GOT3 (cell line): ENCODE measurements around the gene CFL1.
"Not testable (repeated sequence)": the region's sequence is repeated elsewhere in the genome, so short reads cannot be mapped to it uniquely, and the experiment has no call there.

Source experiments
- DNase-seq: peaks from one replicate; lab custom pipeline; 2025; ENCODE audit warnings: mixed read lengths; lab: John Stamatoyannopoulos, UW

CFL1 gene

DNA sequence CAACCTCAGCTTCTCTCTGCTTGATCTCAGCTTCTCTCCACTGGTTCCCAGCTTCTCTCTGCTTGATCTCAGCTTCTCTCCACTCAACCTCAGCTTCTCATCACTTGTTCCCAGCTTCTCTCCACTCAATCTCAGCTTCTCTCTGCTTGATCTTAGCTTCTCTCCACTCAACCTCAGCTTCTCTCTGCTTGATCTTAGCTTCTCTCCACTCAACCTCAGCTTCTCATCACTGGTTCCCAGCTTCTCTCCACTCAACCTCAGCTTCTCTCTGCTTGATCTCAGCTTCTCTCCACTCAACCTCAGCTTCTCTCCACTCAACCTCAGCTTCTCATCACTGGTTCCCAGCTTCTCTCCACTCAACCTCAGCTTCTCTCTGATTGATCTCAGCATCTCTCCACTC is 25.7 kb downstream of the CFL1 start:
- DNase-seq, result not testable (repeated sequence)

DNA sequence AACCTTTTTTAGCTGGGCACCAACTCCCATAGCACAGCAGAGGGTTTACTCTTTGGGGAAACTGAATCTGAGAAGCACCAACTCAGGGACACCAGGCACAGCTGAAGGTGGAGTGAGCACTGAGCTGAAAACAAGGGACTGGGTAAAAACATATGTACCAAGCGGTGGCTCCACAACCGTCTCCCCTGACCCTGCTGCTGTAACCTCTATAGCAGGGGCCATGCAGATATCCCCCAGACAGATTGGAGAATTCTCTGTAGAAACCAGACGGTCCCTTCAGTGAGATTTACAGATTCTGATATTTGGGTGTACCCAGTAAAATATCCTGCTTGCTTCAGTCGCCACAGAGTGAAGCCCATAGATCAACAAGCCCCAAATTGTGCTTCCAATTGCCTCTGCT is 28.5 kb downstream of the CFL1 start:
- no peak for DNase-seq

GRCh38 chr11:65826984-65827735 is 30.8 kb downstream of the CFL1 start:
- no peak for DNase-seq

- no peak for DNase-seq
Measured at GRCh38 chr11:65822776-65823528, 35.0 kb downstream of the CFL1 start.

- DNase-seq, result no peak
Measured at GRCh38 chr11:65821107-65821506, 36.9 kb downstream of the CFL1 start.

DNA sequence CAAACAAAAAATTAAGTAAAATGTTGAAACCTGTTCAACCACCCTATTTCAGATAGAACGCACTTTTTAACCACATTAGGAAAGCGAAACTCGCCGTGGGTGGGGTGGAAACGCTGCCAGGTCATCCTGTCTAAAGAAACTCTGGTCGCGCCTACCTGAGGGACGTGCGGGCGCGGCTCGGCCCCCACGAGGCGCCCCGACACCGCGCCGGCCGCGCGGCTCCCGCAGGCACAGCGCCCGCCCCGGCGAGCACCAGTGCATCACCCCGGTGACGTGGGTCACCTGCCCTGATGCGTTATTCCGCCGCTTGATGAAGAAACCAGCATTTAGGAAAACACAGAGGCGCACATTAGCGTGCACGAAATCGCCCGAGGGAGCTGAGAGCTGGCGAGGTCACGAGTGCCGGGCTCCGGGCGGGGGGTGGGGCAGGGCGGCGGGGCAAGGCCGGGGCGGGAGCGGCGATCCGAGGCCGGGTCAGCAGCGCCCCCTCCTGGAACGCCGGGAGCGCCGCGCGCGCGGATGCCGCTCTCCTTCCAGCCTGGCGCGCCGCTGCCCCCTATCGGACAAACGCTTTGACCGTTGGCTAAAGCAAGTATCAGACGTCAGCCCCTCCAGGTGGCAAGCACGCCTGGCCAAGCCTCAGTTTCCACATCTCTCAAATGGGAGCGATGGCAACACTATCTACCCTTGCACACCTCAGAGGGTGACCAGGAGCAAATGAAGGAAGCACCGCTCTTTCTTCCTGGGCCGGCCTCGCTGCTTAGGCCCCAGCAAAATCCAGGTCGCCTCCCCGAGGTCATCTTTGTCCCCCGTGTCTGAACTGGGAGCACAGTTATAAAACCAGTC is 39.9 kb downstream of the CFL1 start:
- DNase-seq, result peak; percentile 46

DNA sequence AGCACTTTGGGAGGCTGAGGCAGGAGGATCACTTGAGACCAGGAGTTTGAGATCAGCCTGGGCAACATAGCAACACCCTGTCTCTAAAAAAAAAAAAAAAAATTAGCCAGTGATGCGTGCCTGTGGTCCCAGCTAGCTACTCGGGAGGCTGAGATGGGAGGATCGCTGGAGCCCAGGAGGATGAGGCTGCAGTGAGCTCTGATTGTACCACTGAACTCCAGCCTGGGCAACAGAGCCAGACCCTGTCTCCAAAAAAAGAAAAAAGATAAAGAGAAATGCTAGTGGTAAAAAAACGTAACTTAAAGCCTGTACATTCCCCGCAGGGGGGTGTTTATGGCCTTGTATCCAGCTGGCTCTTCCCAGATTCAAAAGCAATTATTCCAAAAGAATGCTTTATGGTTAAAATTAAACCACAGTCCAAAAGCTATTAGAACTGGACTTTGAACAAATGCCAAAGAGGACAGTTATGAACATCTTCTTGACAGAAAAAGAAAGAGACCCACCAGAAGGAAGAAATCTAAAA is 40.6 kb downstream of the CFL1 start:
- no peak for DNase-seq

- no peak for DNase-seq
Measured at GRCh38 chr11:65816696-65817095, 41.3 kb downstream of the CFL1 start.

GRCh38 chr11:65814986-65815565 is 42.9 kb downstream of the CFL1 start:
- DNase-seq, result no peak

GRCh38 chr11:65814131-65814985 is 43.6 kb downstream of the CFL1 start:
- DNase-seq, result no peak

GRCh38 chr11:65811764-65812475 is 46.1 kb downstream of the CFL1 start:
- no peak for DNase-seq

DNA sequence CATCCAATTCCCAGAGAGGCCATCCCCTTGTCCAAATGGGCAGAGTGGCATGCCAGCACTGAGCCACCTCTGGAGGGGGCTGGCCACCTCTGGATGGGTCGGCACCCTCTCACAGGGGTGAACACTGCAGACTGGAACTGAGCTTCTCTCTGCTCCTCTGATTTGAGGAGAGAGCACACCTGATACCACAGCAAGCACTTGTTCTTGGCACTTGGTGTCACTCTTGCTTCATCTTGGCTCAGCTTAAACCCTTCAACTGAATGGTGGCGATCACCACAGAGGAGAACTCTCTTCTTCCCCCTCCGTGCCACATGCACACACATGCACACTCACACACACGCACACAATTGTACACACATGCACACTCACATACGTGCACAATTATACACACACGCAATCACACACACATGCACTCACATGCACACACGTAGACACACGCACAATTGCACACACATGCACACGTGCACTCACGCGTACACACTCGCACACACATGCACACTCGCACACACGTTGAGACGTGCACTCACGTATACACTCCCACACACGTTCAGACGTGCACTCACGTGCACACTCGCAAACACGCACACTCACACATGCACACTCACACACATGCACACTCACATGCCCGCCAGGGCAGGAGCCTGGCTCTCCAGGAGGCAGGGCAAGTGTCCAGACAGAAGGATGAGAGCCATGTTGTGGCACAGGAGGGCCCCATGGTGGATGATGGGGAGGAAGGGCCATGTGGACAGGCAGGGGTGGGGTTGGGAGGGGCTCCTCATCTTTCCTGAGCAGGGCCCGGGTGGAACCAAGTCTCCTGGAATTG is 47.7 kb downstream of the CFL1 start:
- no peak for DNase-seq

DNA sequence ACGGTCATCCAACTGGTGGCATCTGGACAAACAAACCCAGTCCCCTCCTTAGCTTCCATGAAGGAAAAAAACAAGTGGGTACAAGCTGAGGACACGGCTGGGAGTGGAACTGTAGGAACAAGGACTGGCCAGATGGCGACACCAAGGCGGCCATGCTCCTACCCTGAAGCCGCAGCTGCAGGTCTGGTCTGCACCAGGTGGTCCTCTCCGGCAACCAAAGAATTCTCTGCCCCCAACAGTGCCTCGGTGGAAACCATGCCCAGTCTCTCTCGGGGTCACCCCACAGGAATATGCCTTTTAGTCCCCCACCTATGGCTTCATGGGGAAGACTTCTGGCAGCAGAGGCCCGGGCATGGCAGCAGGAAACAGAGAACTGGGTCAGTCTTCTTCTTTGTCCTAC is 48.5 kb downstream of the CFL1 start:
- no peak for DNase-seq

DNA sequence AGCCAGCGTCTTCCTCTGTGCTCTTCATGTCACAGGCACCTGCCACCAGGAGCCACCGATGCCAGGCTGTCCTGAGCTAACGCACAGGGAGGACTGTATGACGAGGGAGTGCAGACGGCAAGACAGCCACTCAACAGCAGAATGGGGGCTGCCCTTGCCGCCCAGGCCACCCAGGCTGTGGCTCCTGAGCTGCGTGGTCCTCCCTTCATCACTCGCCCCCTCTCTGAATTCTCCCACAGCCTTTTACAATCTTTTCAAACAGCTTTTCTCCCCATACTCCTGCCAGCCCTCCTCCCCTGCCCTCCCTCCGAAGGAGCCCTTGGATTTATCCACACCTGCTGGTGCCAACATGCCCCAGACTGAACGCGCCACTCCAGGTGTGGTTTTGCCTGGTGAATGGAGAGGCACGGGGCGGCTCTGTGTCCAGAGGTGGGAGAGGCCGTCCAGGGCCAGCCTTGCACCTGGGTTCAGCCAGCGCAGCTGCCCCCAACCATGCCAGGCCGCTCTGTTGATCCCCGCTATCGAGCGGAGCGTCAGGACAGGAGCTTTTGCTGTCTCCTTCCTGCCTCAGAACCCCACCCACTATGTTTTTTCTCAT is 49.1 kb downstream of the CFL1 start:
- DNase-seq, result no peak

DNA sequence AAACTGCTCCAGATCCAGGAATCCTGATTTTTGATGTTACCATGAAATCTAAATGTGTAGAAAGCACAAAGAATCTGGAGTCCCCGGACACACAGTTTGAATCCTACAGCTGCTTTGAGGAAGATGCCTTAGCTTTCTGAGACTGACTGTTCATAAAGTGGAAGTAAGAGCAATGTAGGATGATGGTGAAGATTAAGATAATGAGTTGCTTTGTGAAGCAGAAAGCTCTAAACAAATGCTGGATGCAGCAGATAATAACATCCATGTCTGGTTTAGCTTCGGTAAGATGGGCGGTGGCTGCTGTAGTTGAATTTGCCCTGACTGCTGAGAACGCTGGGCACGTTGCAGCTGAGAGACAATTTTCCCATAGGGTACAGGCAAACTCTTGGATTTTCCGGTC is 51.0 kb downstream of the CFL1 start:
- no peak for DNase-seq
